ENCODE results near the gene ADAMTSL1.

ADAMTSL1 gene

GRCh38 chr9:18796696-18797270 lies 322.8 kb downstream of the ADAMTSL1 start:
- H3K27ac ChIP-seq, result no peak overlapping the region
- H3K36me3 ChIP-seq (ENCODE audit: insufficient read depth), result no peaks in the 10 kb centered on the region
- no peaks in the 10 kb centered on the region for H3K27me3 ChIP-seq (ENCODE audit: insufficient read depth, low read depth)
- no peak overlapping the region for H3K4me3 ChIP-seq (IDR thresholded peaks at IDR 0.05; ENCODE audit: insufficient read depth, low read depth, low read length)
- no peaks in the 10 kb centered on the region for H3K4me1 ChIP-seq (ENCODE audit: low read depth, poor library complexity, severe bottlenecking)
- no peak overlapping the region for H3K9ac ChIP-seq
- TF ChIP-seq CTCF (conservative IDR thresholded peaks at IDR 0.05; ENCODE audit: low read depth, low read length), result no peak
- H3K4me2 ChIP-seq, result no peak overlapping the region
- H3K79me2 ChIP-seq (ENCODE audit: insufficient read depth, low read depth), result no peaks in the 10 kb centered on the region
- no peaks in the 10 kb centered on the region for H4K20me1 ChIP-seq (ENCODE audit: insufficient read depth)
- H2AFZ ChIP-seq (ENCODE audit: low read depth), result no peak overlapping the region

- H3K27me3 ChIP-seq (ENCODE audit: insufficient read depth, low read depth), result no peaks in the 10 kb centered on the region
- TF ChIP-seq CTCF (conservative IDR thresholded peaks at IDR 0.05; ENCODE audit: low read depth, low read length), result no peak
- H3K4me1 ChIP-seq (ENCODE audit: low read depth, poor library complexity, severe bottlenecking), result no peaks in the 10 kb centered on the region
- no peak overlapping the region for H3K4me3 ChIP-seq (IDR thresholded peaks at IDR 0.05; ENCODE audit: insufficient read depth, low read depth, low read length)
- H2AFZ ChIP-seq (ENCODE audit: low read depth), result no peak overlapping the region
- H3K79me2 ChIP-seq (ENCODE audit: insufficient read depth, low read depth), result no peaks in the 10 kb centered on the region
- no peaks in the 10 kb centered on the region for H4K20me1 ChIP-seq (ENCODE audit: insufficient read depth)
- no peak overlapping the region for H3K4me2 ChIP-seq
- no peaks in the 10 kb centered on the region for H3K36me3 ChIP-seq (ENCODE audit: insufficient read depth)
- H3K27ac ChIP-seq, result no peak overlapping the region
- no peak overlapping the region for H3K9ac ChIP-seq
These were observed 324.2 kb downstream of the ADAMTSL1 start for GRCh38 chr9:18798106-18798505.

GRCh38 chr9:18798508-18799290 lies 324.7 kb downstream of the ADAMTSL1 start:
- H3K4me2 ChIP-seq, result no peak overlapping the region
- no peak overlapping the region for H2AFZ ChIP-seq (ENCODE audit: low read depth)
- H4K20me1 ChIP-seq (ENCODE audit: insufficient read depth), result no peaks in the 10 kb centered on the region
- no peak overlapping the region for H3K27ac ChIP-seq
- no peaks in the 10 kb centered on the region for H3K4me1 ChIP-seq (ENCODE audit: low read depth, poor library complexity, severe bottlenecking)
- H3K79me2 ChIP-seq (ENCODE audit: insufficient read depth, low read depth), result no peaks in the 10 kb centered on the region
- no peak overlapping the region for H3K4me3 ChIP-seq (IDR thresholded peaks at IDR 0.05; ENCODE audit: insufficient read depth, low read depth, low read length)
- H3K9ac ChIP-seq, result no peak overlapping the region
- no peaks in the 10 kb centered on the region for H3K27me3 ChIP-seq (ENCODE audit: insufficient read depth, low read depth)
- TF ChIP-seq CTCF (conservative IDR thresholded peaks at IDR 0.05; ENCODE audit: low read depth, low read length), result no peak
- H3K36me3 ChIP-seq (ENCODE audit: insufficient read depth), result no peaks in the 10 kb centered on the region

- no peak overlapping the region for H3K4me3 ChIP-seq (IDR thresholded peaks at IDR 0.05; ENCODE audit: insufficient read depth, low read depth, low read length)
These were observed 325.5 kb downstream of the ADAMTSL1 start for GRCh38 chr9:18799428-18799827.

More at GRCh38 chr9:18799428-18799827, 325.5 kb downstream of the ADAMTSL1 start:
- Histone ChIP-seq H3K27me3 (ENCODE audit: insufficient read depth, low read depth) (no peaks in the 10 kb centered on the region), H3K4me1 (ENCODE audit: low read depth, poor library complexity, severe bottlenecking) (no peaks in the 10 kb centered on the region), H3K36me3 (ENCODE audit: insufficient read depth) (no peaks in the 10 kb centered on the region), H3K9ac (no peak overlapping the region), H3K4me2 (no peak overlapping the region), H4K20me1 (ENCODE audit: insufficient read depth) (no peaks in the 10 kb centered on the region), H3K27ac (no peak overlapping the region), H2AFZ (ENCODE audit: low read depth) (no peak overlapping the region), H3K79me2 (ENCODE audit: insufficient read depth, low read depth) (no peaks in the 10 kb centered on the region)
- TF ChIP-seq CTCF (conservative IDR thresholded peaks at IDR 0.05; ENCODE audit: low read depth, low read length), result no peak

Measured in KMS-11 (cell line).